Epithelial cell of esophagus (primary cell): ENCODE data around the gene UBC.

Experiments
- DNase-seq: peaks from one replicate; pipeline ENCODE4 v3.0.0; 2010; ENCODE audit warnings: low read depth
- H3K4me3 ChIP-seq: 2 replicates; pipeline ENCODE4 v1.5.1; 2011; ENCODE audit warnings: mild to moderate bottlenecking, low read length, control low read depth
- CTCF ChIP-seq: IDR thresholded peaks from 2 replicates; pipeline ENCODE4 v1.5.1; 2011; ENCODE audit warnings: low read depth, mild to moderate bottlenecking, low read length, control low read depth, inconsistent platforms; ENCODE audit not compliant: insufficient read depth; ENCODE audit errors: missing control alignments

Gene UBC

GRCh38 chr12:124861898-124862676, 52.4 kb downstream of the UBC start:
- no peak for TF ChIP-seq CTCF
- no peak for DNase-seq
- no peak overlapping the region for H3K4me3 ChIP-seq
